ENCODE measurements around the gene RAB36. TPM values are rescaled to one million over a fixed set of nuclear protein-coding genes. Genes with fewer than 3 reads are reported as not detected.

Gene RAB36
- total RNA-seq, 1 donor from 2014 or later = 2.0 TPM

DNA sequence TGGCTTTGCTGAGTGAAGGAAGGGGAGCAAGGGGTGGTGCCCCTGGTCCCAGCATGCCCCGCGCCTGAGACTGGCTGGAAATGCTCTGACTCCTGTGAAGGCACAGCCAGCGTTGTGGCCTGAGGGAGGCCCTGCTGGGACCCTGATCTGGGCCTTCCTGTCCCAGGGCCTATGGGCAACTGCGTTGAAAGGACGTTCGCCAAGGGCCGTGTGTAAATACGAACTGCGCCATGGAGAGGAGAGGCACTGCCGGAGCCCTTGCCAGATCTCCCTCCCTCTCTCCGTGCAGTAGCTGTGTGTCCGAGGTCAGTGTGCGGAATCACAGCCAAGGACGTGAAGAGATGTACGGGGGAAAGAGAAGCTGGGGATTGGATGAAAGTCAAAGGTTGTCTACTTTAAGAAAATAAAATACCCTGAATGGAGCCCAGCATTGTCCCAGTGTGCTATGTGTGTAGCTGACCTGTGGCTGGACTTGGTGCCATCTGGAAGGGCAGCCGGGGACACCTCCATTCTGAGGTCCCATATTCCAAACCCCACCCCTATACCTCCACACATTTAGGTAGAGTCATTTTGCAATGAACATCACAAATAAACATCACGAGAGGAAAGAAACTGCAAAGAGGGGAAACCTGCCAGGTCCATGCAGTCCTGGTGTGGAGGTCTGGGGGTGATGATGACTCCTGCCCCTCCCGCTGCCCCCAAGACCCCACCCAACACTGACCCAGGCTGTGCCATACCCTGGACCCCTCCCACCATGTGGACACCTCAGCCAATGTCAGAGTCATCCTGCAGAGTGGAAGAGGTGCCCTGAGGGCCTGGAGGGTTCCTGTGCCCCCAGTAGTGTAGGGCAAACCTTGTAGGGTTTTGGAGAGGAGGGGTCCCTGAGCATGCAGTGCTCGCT, 20.4 kb upstream of the RAB36 start:
- TF ChIP-seq, protein P1, sequence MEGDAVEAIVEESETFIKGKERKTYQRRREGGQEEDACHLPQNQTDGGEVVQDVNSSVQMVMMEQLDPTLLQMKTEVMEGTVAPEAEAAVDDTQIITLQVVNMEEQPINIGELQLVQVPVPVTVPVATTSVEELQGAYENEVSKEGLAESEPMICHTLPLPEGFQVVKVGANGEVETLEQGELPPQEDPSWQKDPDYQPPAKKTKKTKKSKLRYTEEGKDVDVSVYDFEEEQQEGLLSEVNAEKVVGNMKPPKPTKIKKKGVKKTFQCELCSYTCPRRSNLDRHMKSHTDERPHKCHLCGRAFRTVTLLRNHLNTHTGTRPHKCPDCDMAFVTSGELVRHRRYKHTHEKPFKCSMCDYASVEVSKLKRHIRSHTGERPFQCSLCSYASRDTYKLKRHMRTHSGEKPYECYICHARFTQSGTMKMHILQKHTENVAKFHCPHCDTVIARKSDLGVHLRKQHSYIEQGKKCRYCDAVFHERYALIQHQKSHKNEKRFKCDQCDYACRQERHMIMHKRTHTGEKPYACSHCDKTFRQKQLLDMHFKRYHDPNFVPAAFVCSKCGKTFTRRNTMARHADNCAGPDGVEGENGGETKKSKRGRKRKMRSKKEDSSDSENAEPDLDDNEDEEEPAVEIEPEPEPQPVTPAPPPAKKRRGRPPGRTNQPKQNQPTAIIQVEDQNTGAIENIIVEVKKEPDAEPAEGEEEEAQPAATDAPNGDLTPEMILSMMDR (IDR thresholded peaks at IDR 0.05; ENCODE audit: partially characterized antibody, unreplicated experiment) = no peak
- H3K4me1 Mint-ChIP-seq (ENCODE audit: low read depth, unreplicated experiment) = peaks cover 17% of the 10 kb centered on the region
- H3K4me3 Mint-ChIP-seq (ENCODE audit: unreplicated experiment) = no peak overlapping the region
- peaks cover 14% of the 10 kb centered on the region for H3K27me3 Mint-ChIP-seq (ENCODE audit: unreplicated experiment)
- H3K36me3 Mint-ChIP-seq (ENCODE audit: unreplicated experiment) = peaks cover 5% of the 10 kb centered on the region
- peaks cover 10% of the 10 kb centered on the region for H3K9me3 Mint-ChIP-seq (ENCODE audit: unreplicated experiment)
- no peak for DNase-seq
- H3K27ac Mint-ChIP-seq (ENCODE audit: unreplicated experiment) = peak overlapping the region; percentile 38

DNA sequence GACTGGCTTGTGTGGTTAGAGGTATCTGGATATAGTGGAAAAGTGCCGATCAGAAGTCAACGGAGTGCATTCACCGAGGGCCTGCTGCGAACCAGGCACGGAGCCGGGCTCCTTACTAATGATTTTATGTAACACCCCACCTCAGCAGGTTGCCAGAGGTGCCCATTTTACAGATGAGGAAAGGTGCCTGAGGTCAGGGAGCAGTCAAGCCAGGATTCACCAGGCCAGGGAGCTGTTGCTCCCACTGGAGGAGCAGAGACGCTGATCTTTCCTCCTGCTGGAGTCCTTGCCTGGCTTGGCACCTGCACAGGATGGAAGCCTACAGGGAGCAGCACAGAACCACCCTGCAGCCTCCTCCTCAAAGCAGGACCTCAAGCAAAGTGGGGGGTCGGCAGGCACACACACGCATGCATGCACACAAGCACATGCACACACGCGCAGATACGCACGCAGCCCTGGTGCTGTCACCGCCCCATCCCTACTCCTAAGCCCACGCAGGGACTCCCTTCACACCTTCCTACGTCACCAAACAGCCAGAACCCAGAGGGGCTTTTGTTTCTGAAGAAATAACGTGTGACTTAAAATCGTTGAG, 19.7 kb upstream of the RAB36 start:
- Mint-ChIP-seq H3K9me3 (ENCODE audit: unreplicated experiment) (peaks cover 9% of the 10 kb centered on the region), H3K27me3 (ENCODE audit: unreplicated experiment) (peaks cover 14% of the 10 kb centered on the region), H3K36me3 (ENCODE audit: unreplicated experiment) (peaks cover 5% of the 10 kb centered on the region), H3K4me3 (ENCODE audit: unreplicated experiment) (no peak overlapping the region), H3K4me1 (ENCODE audit: low read depth, unreplicated experiment) (peaks cover 17% of the 10 kb centered on the region), H3K27ac (ENCODE audit: unreplicated experiment) (no peak overlapping the region)
- TF ChIP-seq, protein P1 (IDR thresholded peaks at IDR 0.05; ENCODE audit: partially characterized antibody, unreplicated experiment) = no peak
- no peak for DNase-seq

DNA sequence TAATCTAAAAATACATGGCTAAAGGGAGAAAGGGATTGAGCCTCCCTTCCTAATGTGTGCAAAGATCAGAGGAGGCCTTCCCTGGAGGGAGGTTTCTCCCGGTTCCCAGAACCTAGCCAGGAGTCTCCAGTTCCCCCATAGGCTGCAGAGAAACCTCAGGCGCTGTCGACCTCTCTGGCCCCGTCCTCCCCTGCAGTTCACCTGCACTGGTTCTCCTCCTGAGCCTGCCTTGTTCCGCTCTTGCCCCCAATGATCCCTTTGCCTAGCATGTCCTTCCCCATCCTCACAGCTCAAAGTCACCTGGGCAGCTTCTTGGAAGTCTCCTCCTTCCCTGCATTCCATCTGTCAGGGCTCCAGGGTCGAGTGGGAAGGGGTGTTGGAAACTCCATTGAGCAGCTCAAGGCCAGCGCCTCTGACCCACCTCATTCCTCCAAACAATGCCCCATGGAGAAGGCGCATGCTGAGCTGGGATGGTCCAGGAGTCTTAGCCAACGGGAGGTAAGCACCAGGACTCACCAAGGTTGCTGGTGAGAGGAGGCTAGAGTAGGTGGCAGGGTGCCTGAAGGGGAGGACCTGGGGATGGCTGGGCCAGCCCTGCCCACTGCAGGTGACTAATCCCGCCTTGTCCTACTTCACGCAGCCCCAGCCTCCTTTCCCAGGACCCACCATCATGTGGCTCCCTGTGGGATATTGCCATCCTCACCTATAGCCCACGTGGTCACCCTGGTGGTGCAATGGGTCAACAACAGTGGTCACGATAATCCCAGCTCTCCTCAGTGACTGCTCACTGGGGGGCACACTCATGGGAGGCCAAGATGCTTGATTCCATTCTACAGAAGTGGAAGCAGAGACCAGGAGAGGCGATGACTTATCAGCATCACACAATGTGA, 18.9 kb upstream of the RAB36 start:
- Mint-ChIP-seq H3K4me1 (ENCODE audit: low read depth, unreplicated experiment) (peaks cover 20% of the 10 kb centered on the region), H3K4me3 (ENCODE audit: unreplicated experiment) (no peak overlapping the region), H3K9me3 (ENCODE audit: unreplicated experiment) (peaks cover 9% of the 10 kb centered on the region), H3K27me3 (ENCODE audit: unreplicated experiment) (peaks cover 14% of the 10 kb centered on the region), H3K27ac (ENCODE audit: unreplicated experiment) (no peak overlapping the region), H3K36me3 (ENCODE audit: unreplicated experiment) (peaks cover 5% of the 10 kb centered on the region)
- DNase-seq = no peak
- TF ChIP-seq, protein P1 (IDR thresholded peaks at IDR 0.05; ENCODE audit: partially characterized antibody, unreplicated experiment) = peak; percentile 15

- Mint-ChIP-seq H3K27me3 (ENCODE audit: unreplicated experiment) (peaks cover 14% of the 10 kb centered on the region), H3K9me3 (ENCODE audit: unreplicated experiment) (peaks cover 9% of the 10 kb centered on the region)
These were observed 18.1 kb upstream of the RAB36 start for GRCh38 chr22:23127055-23127756.

More at GRCh38 chr22:23127055-23127756, 18.1 kb upstream of the RAB36 start:
- no peak for DNase-seq
- no peak overlapping the region for H3K27ac Mint-ChIP-seq (ENCODE audit: unreplicated experiment)
- no peak overlapping the region for H3K4me3 Mint-ChIP-seq (ENCODE audit: unreplicated experiment)
- TF ChIP-seq, protein P1 (IDR thresholded peaks at IDR 0.05; ENCODE audit: partially characterized antibody, unreplicated experiment) = no peak
- H3K36me3 Mint-ChIP-seq (ENCODE audit: unreplicated experiment) = peaks cover 5% of the 10 kb centered on the region
- H3K4me1 Mint-ChIP-seq (ENCODE audit: low read depth, unreplicated experiment) = peaks cover 20% of the 10 kb centered on the region

Data from glutamatergic neuron (in vitro differentiated cells).